22Rv1 (cell line): ENCODE results near the gene ARID1A.
"Not testable (repeated sequence)": the region's sequence is repeated elsewhere in the genome, so short reads cannot be mapped to it uniquely, and the experiment has no call there.

Experiments
- ZFX ChIP-seq: fragments of 450-650 bp; IDR thresholded peaks from 2 replicates; pipeline ENCODE4 v1.6.1; 2017; ENCODE audit warnings: antibody characterized with exemption, borderline replicate concordance
- TF ChIP-seq, protein P1 (sequence below): fragments of 450-650 bp; IDR thresholded peaks from 2 replicates; pipeline ENCODE4 v1.5.1; 2017; ENCODE audit warnings: mild to moderate bottlenecking

DNA sequence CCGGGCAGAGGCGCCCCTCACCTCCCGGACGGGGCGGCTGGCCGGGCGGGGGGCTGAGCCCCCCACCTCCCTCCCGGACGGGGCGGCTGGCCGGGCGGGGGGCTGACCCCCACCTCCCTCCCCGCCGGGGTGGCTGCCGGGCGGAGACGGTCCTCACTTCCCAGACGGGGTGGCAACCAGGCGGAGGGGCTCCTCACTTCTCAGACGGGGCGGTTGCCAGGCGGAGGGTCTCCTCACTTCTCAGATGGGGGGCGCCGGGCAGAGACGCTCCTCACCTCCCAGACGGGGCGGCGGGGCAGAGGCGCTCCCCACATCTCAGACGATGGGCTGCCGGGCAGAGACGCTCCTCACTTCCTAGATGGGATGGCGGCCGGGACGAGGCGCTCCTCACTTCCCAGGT lies 108.1 kb downstream of the ARID1A start:
- TF ChIP-seq, protein P1, sequence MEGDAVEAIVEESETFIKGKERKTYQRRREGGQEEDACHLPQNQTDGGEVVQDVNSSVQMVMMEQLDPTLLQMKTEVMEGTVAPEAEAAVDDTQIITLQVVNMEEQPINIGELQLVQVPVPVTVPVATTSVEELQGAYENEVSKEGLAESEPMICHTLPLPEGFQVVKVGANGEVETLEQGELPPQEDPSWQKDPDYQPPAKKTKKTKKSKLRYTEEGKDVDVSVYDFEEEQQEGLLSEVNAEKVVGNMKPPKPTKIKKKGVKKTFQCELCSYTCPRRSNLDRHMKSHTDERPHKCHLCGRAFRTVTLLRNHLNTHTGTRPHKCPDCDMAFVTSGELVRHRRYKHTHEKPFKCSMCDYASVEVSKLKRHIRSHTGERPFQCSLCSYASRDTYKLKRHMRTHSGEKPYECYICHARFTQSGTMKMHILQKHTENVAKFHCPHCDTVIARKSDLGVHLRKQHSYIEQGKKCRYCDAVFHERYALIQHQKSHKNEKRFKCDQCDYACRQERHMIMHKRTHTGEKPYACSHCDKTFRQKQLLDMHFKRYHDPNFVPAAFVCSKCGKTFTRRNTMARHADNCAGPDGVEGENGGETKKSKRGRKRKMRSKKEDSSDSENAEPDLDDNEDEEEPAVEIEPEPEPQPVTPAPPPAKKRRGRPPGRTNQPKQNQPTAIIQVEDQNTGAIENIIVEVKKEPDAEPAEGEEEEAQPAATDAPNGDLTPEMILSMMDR: not testable (repeated sequence)
- not testable (repeated sequence) for TF ChIP-seq ZFX
